CD4-positive, alpha-beta T cell treated with Interleukin-15 for 1 hour (primary cell): ENCODE data around the gene GMCL2.

Source experiments
- DNase-seq: peaks from one replicate; pipeline ENCODE4 v3.0.0-alpha.2; 2020

The GMCL2 gene

DNA sequence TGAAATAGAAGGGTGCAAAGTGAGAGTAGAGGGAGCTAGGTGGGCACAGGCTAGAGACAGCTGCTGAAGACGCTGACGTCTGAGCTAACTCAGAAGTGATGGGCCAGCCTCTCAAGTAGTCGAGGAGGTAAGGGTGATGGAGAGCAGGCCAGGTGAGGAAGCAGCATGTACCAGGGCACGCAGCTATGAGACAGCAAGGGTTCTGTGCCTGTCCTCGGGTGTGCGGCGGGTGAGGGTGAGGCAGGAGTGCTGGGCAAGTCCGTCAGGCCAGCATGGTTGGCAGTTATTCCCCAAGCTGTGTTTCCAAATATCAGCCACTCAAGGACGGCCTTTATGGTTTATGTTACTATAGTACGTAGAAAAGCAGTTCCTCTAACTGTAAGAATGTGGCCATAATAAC is 50.2 kb downstream of the GMCL2 start:
- DNase-seq = no peak
